ENCODE results near the gene RHPN2.
"Not testable (repeated sequence)": the region's sequence is repeated elsewhere in the genome, so short reads cannot be mapped to it uniquely, and the experiment has no call there.

Gene RHPN2

DNA sequence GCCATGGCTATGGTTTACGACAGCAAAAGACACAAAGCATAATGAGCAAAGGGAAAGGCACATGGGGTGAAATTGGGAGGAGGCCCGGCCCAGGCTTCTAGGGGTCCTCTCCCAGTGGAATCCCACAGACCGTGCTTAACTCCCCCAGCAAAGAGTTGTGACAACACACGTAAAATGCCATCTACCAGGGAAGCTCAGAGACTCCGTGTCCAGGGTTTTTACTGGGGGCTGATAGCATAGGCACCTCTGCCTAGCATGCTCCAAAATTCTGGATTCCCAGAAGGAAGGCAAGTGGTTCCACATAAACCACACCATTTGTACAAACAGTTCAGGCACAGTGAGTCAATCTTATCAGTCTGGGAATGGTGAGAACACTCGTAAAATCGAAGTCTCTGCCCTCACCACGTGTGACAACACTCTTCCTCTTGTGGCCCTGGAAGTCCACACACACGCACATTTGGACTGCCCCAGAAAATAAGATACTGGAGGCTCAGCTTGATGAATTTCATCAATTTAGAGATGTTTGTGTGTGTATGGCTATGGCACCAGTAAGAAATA, 34.9 kb downstream of the RHPN2 start:
- DNase-seq (ENCODE audit: low spot score) = no peak

- DNase-seq (ENCODE audit: low spot score) = not testable (repeated sequence)
Measured at GRCh38 chr19:33026602-33027001, 38.1 kb downstream of the RHPN2 start.

DNA sequence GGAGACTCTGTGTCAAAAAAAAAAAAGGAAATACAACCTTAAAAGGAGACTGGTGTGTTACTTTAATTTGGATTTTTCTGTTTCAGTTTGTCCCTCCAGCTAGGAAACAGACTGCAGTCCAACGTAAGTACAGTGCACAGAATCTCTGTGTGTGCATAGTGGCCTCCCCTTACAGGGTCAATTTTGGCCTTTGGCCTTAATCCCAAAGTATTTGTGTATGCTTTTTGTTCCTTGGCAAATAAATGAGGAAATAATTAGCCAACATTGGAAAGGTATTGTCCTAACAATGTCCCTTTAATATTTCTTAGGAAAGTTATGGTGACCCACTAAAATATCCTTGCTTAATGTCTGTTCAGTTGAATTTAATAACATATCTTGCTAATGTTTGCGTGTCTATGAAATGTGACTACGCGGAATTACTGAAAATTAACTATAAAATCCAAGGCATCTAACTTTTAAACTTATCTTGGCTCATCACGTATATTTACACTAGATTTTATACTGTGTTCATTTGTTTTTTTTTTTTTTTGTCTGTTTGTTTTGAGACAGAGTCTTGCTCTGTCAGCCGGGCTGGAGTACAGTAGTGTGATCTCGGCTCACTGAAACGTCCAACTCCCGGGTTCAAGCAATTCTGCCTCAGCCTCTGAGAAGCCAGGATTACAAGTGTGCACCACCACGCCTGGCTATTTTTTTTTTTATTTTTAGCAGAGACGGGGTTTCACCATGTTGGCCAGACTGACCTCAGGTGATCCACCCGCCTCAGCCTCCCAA, 39.0 kb downstream of the RHPN2 start:
- not testable (repeated sequence) for DNase-seq (ENCODE audit: low spot score)

DNA sequence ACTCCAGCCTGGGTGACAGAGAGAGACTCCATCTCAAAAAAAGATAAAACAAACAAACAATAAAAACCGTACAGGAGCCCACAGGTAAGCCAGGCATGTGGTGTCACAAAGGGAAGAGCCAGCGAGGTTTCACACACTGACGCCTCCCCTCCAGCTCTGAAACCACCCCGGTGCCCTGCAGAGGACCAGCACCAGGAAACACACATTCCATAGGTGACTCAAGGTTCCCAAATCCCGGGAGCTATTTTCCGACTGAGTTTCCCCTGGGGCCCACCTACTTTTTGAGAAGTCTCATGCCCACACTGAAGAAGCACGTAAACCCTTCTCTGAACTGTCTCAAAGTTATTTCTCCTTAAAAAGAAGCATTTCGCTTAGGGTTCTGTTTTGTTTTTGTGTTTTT, 40.3 kb downstream of the RHPN2 start:
- no peak for DNase-seq (ENCODE audit: low spot score)

DNA sequence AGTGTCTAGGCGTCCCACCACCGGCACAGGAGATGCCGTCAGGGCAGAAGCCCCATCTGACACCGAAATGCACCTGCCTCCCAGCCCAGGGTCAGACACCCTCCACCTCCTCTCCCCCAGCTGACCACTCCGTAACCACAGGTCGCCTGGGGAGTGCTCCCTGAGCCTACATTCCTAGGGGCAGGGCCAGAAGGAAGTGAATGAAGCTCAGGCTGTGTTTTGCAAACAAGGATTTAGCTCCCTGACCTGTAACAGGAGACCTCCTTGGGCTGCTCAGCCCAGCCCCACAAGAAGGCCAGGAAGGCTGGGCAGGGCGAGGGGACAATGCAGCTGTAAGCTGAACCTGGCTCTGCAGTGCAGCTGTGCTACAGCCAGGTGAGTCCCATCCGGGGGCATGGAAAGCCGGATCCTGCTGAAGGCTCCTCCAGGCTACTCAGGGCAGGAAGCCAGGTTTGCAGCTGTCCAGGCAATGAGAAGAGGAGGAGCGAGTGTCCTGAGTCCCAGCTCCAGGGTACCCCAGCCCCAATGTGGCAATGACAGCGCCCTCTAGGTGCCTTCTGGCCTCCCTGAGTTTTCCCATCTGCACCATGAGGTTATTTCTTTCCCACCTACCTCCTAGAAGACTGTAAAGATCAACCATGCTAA, 42.1 kb downstream of the RHPN2 start:
- DNase-seq (ENCODE audit: low spot score) = no peak

GRCh38 chr19:33010891-33011290, 53.8 kb downstream of the RHPN2 start:
- not testable (repeated sequence) for DNase-seq (ENCODE audit: low spot score)

DNA sequence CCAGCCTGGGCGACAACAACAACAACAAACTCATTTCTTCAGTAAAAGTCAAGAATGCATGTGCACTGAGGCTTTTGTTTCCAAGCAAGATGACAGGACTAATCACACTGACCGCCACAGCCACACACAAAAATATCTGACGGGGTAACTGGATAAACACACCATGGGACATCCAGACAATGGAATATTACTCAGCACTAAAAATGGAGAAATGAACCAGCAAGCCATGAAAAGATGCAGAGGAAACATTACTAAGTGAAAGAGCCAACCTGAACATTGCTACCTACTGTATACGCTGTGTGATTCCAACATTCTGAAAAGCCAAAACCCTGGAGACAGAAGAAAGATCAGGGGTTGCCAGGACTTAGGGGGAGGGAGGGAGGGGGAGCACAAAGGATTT, 56.0 kb downstream of the RHPN2 start:
- DNase-seq (ENCODE audit: low spot score) = no peak

GRCh38 chr19:33005440-33005839, 59.2 kb downstream of the RHPN2 start:
- DNase-seq (ENCODE audit: low spot score) = no peak

GRCh38 chr19:33003424-33004024, 61.2 kb downstream of the RHPN2 start:
- not testable (repeated sequence) for DNase-seq (ENCODE audit: low spot score)

DNA sequence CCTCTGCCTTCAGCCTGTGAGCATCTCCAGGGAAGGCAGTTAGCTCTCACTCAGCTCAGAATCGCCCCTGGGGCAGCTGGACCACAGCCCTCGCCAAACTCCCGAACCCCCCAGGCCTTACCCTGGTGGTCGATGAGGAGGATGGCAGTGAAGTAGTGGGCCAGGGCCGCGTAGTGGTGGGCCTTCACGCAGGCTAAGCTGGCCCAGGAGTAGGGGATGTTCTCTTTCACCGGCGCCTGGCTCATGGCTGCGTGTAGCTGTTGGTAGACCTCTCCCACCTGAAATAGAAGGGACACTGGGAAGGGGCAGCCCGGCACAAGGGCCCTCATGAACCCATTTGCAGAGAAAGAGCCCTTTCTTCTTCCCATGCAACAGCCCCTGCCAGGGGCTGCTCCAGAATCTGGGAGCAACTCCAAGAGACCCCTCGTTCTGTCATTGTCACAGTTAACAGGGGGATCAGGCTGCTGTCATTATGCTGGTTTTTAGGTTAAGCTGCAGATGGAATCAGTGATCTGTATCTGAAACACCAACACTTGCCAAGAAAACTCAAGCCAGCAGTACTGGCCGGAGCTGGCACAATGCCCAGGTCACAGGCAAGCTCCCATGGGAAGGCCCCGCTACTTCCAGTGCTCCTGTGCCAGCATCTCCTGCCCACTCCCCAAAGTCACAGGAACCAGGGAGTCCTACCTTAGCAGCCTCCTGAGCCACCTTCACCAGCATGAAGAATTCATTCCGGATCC, 62.4 kb downstream of the RHPN2 start:
- not testable (repeated sequence) for DNase-seq (ENCODE audit: low spot score)

- no peak for DNase-seq (ENCODE audit: low spot score)
Measured at GRCh38 chr19:33000910-33001309, 63.8 kb downstream of the RHPN2 start.

- DNase-seq (ENCODE audit: low spot score) = no peak
Measured at GRCh38 chr19:33000510-33000909, 64.2 kb downstream of the RHPN2 start.

DNA sequence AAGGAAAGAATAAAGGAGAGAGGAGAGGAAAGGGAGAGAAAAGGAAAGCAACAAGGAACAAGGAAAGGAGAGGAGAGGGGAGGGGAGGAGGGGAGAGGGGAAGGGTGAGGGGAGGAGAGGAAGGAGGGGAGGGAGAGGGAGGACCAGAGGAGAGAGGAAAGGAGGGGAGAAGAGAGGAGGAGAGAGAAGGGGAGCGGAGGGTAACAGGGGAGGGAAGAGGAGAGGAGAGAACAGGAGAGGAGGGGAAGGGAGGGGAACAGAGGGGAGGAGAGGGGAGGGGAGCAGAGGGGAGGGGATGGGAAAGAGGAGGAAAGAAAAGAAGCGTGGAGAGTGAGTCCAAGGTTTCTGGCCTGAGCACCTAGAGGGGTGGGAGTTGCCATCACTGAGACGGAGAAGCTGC, 66.0 kb downstream of the RHPN2 start:
- DNase-seq (ENCODE audit: low spot score) = no peak

- no peak for DNase-seq (ENCODE audit: low spot score)
Measured at GRCh38 chr19:32997716-32998355, 66.9 kb downstream of the RHPN2 start.

DNA sequence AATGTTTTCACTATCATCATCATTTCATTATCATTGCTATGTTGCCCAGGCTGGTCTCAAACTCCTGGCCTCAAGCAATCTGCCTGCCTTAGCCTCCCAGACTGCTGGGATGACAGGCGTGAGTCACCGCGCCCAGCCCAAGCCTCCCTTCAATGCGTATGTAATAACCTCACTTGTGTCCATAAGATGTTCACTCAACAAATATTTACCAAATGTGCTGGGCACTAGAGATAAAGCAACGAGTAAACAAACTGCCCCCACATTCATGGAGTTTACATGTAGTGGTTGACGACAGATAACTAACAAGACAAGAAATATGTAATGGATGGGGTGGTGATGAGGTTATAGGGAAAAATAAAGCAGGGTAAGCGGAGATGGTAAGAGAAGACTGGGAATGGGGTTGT, 67.6 kb downstream of the RHPN2 start:
- DNase-seq (ENCODE audit: low spot score) = not testable (repeated sequence)

DNA sequence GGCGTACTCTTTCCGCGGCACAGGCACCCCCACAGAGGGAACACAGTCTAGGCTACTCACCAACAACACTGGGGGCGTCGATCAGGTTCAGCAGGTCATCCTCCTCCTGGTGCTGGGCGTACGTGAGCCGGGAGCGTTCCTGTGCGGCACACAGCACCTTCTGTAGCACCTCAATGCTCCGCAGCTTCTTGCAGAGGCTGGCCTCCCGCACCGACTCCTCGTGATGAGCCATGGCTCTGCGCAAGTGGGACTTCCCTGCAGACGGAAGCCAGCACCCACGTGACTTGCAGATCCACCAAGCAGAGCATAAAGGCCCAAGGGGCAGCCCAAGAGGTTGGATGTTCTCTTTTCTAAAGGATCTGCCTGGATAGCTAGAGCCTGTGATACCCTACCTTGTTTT, 68.7 kb downstream of the RHPN2 start:
- not testable (repeated sequence) for DNase-seq (ENCODE audit: low spot score)

DNA sequence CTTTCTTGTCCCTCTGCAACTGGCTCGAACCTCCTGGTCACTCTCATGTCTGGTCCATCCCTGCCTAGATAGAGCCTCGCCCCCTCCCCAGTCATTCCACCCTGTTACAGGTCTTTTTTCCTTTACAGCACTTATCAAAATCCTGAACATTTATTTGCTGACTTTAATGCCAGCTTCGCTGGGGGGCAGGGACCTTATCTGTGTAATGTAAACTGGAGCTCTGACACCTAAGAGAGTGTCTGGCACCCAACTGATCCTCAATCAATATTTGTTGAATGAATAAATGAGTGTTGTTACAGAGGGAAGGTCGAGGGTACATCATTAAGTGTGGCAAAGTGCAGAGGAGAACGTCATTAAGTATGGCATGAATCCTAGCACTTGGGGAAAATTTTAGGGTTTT, 76.0 kb downstream of the RHPN2 start:
- no peak for DNase-seq (ENCODE audit: low spot score)

- not testable (repeated sequence) for DNase-seq (ENCODE audit: low spot score)
Measured at GRCh38 chr19:32988254-32988653, 76.4 kb downstream of the RHPN2 start.

- DNase-seq (ENCODE audit: low spot score) = not testable (repeated sequence)
Measured at GRCh38 chr19:32982488-32982887, 82.2 kb downstream of the RHPN2 start.

DNA sequence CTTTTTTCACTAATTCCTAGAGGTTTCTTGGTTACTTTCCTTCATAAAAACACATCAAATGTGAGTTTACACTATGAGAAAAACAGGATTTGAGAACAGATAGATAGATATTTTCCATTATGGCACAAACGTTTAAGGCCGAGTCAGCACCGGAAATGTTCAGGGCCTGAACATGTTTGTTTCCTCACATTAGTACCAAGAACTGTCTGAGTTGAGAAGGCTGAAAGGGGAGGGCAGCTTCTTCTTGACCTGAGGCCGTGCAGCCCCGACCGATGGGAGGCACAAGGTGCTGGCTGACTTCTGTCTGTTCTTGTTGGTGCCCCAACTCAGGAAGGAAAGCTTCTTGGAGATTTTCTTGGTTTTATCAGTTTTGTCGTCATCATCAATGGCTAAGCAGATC, 84.9 kb downstream of the RHPN2 start:
- DNase-seq (ENCODE audit: low spot score) = not testable (repeated sequence)

DNA sequence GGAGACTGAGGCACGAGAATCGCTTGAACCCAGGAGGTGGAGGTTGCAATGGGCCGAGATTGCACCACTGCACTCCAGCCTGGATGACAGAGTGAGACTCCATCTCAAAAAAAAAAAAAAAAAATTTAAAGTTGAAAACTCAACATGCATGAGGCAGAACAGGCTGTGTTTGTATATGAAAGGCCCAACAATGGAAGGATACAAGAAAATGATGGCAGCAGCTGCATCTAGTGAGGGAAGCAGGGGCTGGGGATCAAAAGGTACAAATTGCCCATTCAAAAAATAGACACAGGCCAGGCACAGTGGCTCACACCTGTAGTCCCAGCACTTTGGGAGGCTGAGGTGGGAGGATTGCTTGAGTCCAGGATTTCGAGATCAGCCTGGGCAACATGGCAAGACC, 86.9 kb downstream of the RHPN2 start:
- DNase-seq (ENCODE audit: low spot score) = not testable (repeated sequence)

- no peak for DNase-seq (ENCODE audit: low spot score)
Measured at GRCh38 chr19:32977280-32977679, 87.4 kb downstream of the RHPN2 start.

Data from left forelimb (tissue), 1 donor.